ENCODE data around the gene EFHD1.

GRCh38 chr2:232622563-232622962 lies 10.8 kb upstream of the EFHD1 start:
- TF ChIP-seq CTCF (IDR thresholded peaks at IDR 0.05; ENCODE audit: low read depth, low read length) (no peak), POLR2A (IDR thresholded peaks at IDR 0.05; ENCODE audit: extremely low read depth, insufficient read length) (no peak)
- TF ChIP-seq, protein P1, sequence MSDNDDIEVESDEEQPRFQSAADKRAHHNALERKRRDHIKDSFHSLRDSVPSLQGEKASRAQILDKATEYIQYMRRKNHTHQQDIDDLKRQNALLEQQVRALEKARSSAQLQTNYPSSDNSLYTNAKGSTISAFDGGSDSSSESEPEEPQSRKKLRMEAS (IDR thresholded peaks at IDR 0.05; ENCODE audit: low read depth, low read length), result no peak
